Measurements from ENCODE around the gene ASB6.

DNA sequence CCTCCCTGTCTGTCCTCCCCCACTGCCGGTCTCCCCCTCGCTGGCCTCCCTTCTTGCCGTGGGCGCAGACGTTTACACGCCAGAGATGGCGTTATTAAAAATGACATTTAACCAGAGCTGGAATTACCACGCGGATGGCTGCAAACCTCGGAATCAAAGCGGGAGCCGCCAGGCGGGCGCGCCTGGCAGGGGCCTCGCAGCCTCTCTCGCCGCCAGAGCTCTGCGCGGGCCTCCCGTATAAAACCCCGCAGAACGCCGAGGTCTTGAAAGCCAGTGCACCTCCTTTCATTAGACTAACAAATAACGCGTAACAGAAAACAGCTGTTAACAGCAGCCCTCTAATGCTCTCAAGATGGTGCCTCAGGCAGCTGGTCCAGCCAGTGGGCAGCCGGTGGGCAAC, 33.7 kb upstream of the ASB6 start:
- no peak for TF ChIP-seq RXRA (IDR thresholded peaks at IDR 0.05)
- TF ChIP-seq, protein P1, sequence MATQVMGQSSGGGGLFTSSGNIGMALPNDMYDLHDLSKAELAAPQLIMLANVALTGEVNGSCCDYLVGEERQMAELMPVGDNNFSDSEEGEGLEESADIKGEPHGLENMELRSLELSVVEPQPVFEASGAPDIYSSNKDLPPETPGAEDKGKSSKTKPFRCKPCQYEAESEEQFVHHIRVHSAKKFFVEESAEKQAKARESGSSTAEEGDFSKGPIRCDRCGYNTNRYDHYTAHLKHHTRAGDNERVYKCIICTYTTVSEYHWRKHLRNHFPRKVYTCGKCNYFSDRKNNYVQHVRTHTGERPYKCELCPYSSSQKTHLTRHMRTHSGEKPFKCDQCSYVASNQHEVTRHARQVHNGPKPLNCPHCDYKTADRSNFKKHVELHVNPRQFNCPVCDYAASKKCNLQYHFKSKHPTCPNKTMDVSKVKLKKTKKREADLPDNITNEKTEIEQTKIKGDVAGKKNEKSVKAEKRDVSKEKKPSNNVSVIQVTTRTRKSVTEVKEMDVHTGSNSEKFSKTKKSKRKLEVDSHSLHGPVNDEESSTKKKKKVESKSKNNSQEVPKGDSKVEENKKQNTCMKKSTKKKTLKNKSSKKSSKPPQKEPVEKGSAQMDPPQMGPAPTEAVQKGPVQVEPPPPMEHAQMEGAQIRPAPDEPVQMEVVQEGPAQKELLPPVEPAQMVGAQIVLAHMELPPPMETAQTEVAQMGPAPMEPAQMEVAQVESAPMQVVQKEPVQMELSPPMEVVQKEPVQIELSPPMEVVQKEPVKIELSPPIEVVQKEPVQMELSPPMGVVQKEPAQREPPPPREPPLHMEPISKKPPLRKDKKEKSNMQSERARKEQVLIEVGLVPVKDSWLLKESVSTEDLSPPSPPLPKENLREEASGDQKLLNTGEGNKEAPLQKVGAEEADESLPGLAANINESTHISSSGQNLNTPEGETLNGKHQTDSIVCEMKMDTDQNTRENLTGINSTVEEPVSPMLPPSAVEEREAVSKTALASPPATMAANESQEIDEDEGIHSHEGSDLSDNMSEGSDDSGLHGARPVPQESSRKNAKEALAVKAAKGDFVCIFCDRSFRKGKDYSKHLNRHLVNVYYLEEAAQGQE (IDR thresholded peaks at IDR 0.05) = no peak
- TF ChIP-seq CTCF (IDR thresholded peaks at IDR 0.05; ENCODE audit: low read depth, low read length, missing input control) = no peak
- no peak for TF ChIP-seq GABPA (IDR thresholded peaks at IDR 0.05 in 1 of 2, conservative IDR thresholded peaks at IDR 0.05 in 1 of 2)
- no peak for TF ChIP-seq JUND (IDR thresholded peaks at IDR 0.05)
- TF ChIP-seq RAD21 (IDR thresholded peaks at IDR 0.05) = no peak
- TF ChIP-seq MAX (IDR thresholded peaks at IDR 0.05) = no peak
- TF ChIP-seq SP1 (IDR thresholded peaks at IDR 0.05) = no peak
- no peak for TF ChIP-seq ZBTB33 (IDR thresholded peaks at IDR 0.05)
- no peak for TF ChIP-seq FOXA1 (IDR thresholded peaks at IDR 0.05)
- no peak for TF ChIP-seq TAF1 (conservative IDR thresholded peaks at IDR 0.05)

All from liver (tissue), 3 donors.